GM15510 (cell line): Measurements from ENCODE around the gene LYL1.

Experiments
- POLR2A ChIP-seq: IDR thresholded peaks from 3 replicates; pipeline ENCODE4 v1.6.1; 2011; ENCODE audit warnings: borderline replicate concordance; ENCODE audit not compliant: insufficient read length; ENCODE audit errors: extremely low read depth

LYL1 gene

DNA sequence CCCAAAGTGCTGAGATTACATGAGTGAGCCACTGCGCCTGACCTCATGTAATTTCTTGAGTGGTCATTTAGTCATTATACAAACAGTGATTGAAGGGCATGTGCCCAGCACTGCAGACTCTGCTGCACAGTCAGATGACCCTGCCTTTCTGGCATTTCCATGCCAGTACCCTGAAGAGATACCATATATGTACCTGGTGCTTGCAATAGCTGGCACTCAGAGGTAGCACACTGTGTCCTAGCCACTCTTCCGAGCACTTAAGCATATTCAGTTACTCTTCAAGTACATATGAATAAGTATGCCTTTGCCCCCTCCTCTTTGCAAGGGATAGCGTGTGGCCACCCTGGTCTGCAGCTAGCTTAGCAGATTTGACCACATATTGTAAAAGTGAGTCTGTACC is 32.0 kb upstream of the LYL1 start:
- TF ChIP-seq POLR2A, result no peak

DNA sequence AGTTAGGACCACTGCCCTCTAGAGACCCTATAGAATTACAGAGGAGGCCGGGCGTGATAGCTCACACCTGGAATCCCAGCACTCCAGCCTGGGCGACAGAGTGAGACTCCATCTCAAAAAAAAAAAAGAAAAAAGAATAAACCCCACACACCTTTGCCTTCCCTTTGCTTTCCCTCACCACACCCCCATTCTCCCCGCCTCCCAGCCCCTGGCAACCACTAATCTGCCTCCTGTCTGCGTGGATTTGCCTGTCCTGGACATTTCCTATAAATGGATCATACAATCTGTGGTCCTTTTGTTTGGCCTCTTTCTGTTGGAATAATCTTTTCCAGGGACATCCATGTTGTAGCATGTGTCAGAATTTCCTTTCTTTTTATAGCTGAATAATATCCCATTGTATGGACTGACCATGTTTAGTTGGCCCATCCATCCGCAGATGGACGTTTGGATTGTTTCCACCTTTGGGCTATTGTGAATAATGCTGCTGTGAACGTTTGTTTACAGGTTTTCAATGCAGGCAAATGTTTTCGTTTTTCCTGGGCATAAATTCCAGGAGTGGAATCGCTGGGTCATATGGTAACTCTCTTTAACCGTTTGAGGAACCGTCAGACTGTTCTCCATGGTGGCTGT is 30.7 kb upstream of the LYL1 start:
- TF ChIP-seq POLR2A, result no peak

DNA sequence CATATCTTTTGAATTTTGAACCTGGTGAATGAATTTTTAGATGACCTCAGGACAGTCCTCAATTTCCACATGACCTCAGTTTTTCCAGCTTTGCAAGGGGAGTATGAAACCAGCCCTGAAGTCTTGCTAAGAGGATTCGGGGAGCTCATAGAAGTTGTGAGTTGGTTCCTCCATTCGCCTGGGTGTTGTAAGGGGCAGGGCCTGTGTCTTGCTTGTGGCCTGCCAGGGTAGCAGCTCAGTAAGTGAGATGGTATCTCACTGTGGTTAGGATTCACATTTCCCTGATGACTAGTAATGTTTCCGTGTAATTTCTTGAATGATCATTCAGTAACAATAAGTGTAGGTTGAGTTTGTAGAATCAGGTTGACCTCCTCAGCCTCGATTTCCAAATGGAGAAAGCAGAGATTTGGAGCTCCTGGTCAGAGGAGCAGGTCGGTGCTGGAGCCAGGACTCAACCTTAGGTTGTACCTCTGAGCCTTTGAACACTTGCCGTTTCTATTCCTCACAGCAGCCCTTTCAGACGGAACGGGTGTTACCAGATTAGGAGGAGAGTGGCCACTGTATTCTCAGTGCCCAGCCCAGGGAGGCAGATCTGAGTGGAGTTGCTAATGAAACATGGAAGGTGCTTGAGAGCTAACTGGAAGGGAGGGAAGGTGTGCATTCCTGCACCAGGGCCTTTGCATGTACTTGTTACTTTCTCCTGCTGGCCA is 30.0 kb upstream of the LYL1 start:
- no peak for TF ChIP-seq POLR2A

DNA sequence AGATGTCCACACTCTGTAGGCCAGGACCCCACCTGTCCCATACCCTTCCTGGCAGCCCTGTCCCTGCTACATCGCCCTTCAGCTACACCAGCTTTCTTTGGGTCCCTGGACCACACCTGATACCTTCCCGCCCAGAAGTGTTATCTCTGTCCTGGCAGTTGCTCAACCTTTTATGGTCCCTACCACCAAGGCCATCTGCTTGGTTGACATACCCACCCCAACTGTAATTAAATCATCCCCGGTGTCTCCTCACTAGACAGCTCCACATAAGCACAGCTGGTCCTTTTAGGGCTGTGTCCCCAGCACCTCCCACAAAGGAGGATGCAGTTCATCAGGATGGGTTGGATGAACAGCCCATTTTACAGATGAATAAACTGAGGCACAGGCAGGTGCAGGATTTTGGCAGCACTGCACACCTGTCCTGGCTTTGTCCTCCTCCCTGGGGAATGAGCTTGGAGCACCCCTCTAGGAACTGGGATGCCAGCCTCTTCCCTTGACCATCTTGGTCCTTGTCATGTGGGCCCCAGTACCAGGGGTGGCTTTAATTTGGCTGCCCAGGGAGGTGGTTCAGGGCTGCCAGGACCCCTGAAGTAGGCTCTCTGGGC is 28.3 kb upstream of the LYL1 start:
- TF ChIP-seq POLR2A, result no peak

DNA sequence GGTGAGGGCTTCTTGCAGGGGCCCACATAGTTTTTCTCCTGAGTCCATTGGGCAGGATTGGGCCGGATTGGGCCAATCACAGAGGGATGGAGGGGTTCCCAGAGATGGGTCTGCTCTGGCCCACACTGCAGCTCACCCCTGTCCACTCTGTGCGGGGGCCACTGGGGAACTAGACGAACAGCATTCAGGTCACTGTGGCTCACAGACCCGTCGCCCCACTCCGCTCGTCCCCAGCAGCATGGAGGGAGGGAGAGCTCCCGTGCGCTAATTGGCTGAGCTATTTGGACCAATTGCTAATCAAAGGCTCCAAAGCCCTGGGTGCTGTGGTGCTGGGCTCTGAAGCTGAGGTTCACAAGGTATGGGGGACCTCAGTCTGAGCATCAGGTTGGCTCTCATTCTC is 26.7 kb upstream of the LYL1 start:
- TF ChIP-seq POLR2A, result no peak

DNA sequence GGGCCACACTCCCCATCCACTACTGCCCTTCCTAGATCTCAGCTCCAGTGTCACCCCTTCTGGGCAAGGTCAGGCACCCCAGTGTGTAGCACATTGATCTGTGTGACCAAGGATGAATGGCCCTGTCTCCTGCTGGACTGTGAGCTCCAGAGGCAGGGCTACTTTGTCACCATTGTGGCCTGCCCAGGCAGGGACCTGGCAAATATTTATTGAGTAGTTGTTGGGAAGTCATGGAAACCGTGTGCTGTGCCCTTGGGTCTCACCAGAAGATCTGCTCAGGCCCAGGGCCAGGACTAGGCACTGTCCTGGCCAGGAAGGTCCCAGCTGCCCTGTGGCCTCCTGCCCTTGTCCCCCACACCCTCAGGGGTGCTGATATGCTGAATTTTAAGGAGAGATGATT is 25.9 kb upstream of the LYL1 start:
- no peak for TF ChIP-seq POLR2A

DNA sequence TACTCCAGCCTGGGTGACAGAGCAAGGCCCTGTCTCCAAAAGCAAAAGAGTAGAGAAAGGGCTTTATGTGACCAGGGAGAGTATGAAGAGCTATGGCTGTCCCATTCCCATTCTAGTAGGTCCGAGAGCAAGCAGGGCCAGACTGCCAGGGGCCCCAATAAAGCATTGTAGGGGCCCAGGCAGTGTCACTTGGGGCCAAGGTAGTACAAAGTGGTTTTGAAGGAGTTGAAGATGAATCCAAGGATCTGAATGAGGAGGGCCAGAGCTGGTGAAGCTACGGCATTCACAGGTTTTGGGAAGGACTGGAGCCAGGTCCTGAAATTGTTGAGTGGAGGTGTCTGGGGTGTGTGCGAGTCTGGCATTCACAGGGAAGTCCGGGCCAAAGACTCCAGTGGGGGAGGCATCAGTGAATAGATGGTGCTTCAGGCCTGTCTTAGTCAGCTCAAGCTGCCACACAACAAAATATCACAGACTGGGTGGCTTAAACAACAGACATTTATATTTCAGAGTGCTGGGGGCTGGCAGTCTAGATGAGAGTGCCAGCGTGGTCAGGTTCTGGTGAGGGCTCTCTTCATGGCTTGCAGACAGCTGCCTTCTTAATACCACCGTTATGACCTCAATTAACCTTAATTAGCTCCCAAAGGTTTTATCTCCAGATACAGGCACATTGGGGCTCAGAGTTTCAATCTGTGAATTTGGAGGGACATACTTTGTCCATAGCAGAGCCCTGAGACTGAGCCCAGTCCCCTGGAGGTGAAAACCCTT is 25.3 kb upstream of the LYL1 start:
- TF ChIP-seq POLR2A, result no peak

DNA sequence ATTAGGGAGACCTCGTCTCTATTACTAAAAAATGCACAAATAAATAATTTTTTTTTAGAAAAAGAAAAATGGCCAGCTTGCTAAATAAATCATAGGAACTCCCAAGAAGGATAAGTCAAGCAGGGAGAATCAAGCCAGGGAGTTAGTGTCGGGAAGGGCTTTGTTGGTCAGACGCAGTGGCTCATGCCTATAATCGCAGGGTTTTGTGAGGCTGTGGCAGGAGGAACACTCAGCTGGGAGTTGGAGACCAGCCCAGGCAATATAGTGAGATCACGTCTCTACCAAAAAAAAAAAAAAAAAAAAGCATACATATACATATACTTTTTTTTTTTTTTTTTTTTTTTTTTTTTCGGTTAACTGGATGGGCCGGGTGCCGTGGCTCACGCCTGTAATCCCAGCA is 24.4 kb upstream of the LYL1 start:
- TF ChIP-seq POLR2A, result no peak

DNA sequence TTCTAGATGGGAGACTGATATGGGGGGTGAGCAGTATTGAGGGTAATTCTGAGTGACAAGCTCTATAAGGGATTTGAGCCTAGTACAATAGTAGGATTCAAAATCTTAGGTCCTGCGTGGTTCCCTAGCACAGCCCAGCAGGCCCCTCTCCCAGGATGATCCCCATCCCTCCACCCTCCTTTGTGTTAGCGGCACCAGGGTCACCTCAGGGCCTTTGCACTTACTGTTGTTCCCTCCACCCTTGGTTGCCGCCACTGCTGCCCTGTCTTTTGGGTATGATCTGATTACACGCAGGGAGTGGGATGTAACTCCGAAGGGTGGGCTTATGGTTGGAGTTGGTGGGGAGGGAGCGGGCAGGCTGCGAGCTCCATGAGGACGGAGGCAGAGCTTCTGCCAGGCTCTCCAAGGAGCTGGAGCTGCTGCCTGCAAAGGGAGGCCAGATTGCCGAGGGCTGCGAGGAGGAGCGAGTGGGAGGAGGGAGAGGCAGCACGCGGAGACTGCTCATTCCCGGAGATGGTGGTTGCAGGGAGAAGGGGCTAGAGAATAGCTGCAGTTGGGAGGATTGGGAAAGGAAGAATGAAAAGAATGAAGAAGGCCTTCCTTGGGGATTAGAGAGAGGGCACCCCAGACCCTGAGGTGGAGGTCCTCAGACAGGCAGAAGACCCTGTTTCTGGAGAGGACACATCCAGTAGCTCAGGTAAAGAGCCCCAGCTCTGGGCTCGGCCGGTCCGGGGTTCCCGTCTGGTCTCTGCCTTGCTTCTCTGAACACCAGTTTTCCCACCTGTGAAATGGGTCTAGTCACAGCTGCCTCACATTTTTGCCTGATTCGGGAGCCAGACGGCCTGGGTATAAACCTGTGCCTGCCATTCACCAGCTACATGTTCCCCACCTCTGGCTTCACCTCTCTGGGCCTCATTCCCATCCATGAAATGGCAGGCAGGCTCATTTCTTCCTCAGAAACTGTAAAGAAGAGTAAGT is 20.6 kb upstream of the LYL1 start:
- TF ChIP-seq POLR2A, result no peak

DNA sequence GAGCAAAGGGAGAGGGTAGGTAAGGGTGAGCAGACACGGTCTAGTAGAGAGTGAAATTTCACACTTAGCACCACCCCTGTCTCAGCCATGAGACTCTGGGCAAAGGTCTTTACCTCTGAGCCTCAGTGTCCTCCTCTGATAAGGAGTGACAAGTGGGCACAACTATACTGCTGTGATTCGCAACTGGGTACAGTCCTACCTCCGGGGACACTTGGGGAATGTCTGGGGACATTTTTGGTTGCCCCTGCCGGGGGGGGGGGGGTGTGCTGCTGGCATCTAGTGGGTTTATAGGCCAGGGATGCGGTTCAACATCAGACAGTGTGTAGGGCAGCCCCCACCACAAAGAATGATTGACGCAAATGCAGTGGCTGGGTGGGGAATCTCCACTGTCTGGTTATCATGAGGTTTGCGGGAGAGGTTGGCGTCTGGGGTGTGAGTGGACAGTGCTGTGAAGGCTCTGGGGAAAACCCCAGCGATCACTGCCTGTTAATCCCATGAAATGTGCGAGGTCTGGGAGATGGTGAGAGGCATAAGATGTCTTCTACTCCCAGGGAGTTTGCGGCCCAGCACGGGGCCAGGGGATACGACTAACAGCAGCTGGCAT is 19.7 kb upstream of the LYL1 start:
- no peak for TF ChIP-seq POLR2A

DNA sequence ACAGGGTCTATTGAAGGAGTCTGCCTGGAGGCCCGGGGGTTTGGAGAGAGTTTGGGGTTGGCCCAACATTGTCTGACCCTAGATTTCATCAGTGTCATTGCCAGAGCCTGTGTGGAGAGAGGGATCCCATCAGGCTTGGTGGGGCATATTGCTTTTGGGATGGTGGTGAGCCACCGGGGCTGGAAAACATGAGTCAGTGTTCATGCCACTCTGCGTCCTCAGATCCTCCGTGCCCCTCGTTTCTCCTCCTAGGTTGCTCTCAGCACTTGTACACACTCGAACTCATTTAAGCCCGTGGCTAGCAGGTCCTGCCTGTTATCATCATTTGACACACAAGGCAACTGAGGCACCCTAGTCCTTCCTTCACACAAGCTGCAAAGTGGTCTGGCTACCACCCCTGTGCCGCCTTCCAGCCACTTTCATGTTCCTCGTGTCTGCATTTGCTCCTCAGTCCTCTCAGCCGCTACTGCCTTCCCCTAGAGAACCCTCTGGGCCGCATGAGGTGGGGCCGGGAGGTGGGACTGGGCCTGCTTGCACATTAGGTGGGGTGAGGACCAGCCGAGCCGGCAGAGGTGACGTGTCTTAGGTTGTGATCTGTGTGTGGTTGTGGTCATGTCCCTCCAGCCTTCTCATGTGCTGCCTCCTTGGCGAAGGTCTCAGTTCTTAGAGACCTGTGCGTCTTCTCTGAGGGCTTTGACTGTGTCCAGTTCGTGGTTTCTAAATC is 19.1 kb upstream of the LYL1 start:
- no peak for TF ChIP-seq POLR2A

DNA sequence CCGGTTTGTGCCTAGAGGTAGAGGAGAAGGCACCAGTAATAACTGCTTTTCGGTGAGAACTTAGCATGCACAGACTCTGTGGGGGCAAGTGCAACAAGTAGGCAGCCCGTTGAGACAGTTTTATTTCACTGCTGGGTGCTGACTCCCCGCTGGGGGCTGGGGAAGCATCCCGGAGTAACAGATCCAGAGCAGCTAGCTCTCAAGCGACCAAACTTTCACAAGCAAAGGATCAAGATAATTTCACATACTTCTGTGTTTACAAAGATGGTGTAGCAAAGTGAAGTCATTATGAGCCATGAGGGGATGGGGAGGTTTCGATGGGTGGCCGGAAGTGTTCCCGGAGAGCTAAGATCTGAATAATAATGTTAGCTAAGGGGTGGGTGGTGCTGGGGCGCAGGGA is 18.2 kb upstream of the LYL1 start:
- TF ChIP-seq POLR2A, result no peak

DNA sequence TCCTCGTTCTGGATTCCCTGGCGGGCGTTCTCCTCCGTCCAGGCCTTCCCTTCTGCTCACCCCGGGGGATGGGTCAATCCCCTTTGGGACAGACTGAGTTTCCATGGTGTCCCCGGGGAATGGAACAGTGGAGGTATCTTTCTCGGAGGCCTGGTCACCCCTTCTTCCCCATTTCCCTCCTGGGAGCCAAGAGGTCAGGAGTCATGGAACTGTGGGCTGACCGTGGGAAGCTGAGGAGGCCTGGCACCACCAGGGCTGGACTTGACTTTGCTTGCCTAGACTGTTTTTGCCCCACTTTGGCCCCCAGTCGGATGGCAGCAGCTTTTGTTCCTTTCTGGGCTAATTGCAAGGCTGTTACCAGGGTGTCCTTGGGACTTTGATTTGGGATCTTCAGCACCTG is 17.4 kb upstream of the LYL1 start:
- TF ChIP-seq POLR2A, result no peak
